IMR-90 (cell line): ENCODE results near the gene ICAM2.

Source experiments
- BHLHE40 ChIP-seq: fragments of 150-350 bp; IDR thresholded peaks from 2 replicates; pipeline ENCODE4 v1.6.1; 2016; ENCODE audit warnings: mild to moderate bottlenecking, low read depth, low read length
- CEBPB ChIP-seq: IDR thresholded peaks from 2 replicates; pipeline ENCODE4 v1.6.1; 2012; ENCODE audit warnings: low read depth, low read length, improper control_type of control experiment
- CHD1 ChIP-seq: IDR thresholded peaks from 2 replicates; pipeline ENCODE4 v1.6.1; 2012; ENCODE audit warnings: low read depth, low read length, improper control_type of control experiment
- CTCF ChIP-seq: conservative IDR thresholded peaks from 2 replicates; pipeline ENCODE4 v1.5.1; 2012; ENCODE audit warnings: mild to moderate bottlenecking, low read depth, low read length, improper control_type of control experiment
- ELK1 ChIP-seq: fragments of 150-350 bp; IDR thresholded peaks from 2 replicates; pipeline ENCODE4 v1.6.1; 2016; ENCODE audit warnings: low read depth, mild to moderate bottlenecking, low read length, moderate library complexity, borderline replicate concordance
- FOS ChIP-seq: fragments of 150-350 bp; IDR thresholded peaks from 2 replicates; pipeline ENCODE4 v1.6.1; 2016; ENCODE audit warnings: low read depth, low read length
- MAFK ChIP-seq: IDR thresholded peaks from 2 replicates; pipeline ENCODE4 v1.6.1; 2012; ENCODE audit warnings: low read depth, low read length, improper control_type of control experiment
- MXI1 ChIP-seq: IDR thresholded peaks from 2 replicates; pipeline ENCODE4 v1.6.1; 2012; ENCODE audit warnings: low read depth, mild to moderate bottlenecking, low read length, moderate library complexity, borderline replicate concordance
- POLR2A ChIP-seq: IDR thresholded peaks from 2 replicates; pipeline ENCODE4 v1.6.1; 2012; ENCODE audit warnings: mild to moderate bottlenecking, low read depth, low read length
- RAD21 ChIP-seq: IDR thresholded peaks from 2 replicates; pipeline ENCODE4 v1.6.1; 2012; ENCODE audit warnings: low read length, improper control_type of control experiment
- RFX5 ChIP-seq: IDR thresholded peaks from 2 replicates; pipeline ENCODE4 v1.8.0; 2012; ENCODE audit warnings: low read depth, mild to moderate bottlenecking, low read length, moderate library complexity
- SMC3 ChIP-seq: fragments of 150-350 bp; IDR thresholded peaks from 2 replicates; pipeline ENCODE4 v1.6.1; 2016; ENCODE audit warnings: low read depth, mild to moderate bottlenecking, antibody characterized with exemption, low read length, moderate library complexity
- TF ChIP-seq, protein P1 (sequence below): fragments of 150-350 bp; IDR thresholded peaks from 2 replicates; pipeline ENCODE4 v1.6.1; 2017; ENCODE audit warnings: mild to moderate bottlenecking, antibody characterized with exemption, low read length, low read depth

GRCh38 chr17:64022611-64023063 lies 2.2 kb upstream of the ICAM2 start:
- TF ChIP-seq, protein P1, sequence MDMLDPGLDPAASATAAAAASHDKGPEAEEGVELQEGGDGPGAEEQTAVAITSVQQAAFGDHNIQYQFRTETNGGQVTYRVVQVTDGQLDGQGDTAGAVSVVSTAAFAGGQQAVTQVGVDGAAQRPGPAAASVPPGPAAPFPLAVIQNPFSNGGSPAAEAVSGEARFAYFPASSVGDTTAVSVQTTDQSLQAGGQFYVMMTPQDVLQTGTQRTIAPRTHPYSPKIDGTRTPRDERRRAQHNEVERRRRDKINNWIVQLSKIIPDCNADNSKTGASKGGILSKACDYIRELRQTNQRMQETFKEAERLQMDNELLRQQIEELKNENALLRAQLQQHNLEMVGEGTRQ = no peak
- TF ChIP-seq CTCF (no peak), FOS (no peak), BHLHE40 (no peak), POLR2A (no peak), RAD21 (no peak), ELK1 (no peak), MAFK (no peak), RFX5 (no peak), SMC3 (no peak), CEBPB (no peak), MXI1 (no peak), CHD1 (no peak)
